Measurements from ENCODE around the gene MACROD2.

DNA sequence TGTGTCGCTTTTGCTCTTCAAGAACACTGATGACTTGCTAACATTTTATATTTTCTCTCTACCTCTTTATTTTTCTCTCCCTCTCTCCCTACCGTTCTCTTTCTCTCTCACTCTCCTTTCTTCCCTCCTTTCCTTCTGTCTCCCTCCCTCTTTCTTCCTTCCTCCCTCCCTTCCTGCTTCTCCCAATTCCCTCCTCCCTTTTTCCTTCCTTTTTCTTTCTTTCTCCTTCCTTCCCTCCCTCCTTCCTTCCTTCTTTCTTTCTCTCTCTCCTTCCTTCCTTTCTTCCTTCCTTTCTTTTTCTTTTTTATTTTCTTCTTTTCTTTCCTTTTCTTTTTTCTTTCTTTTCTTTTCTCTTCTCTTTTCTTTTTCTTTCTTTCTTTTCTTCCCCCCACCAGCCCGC, 1511.8 kb downstream of the MACROD2 start:
- TF ChIP-seq, protein P1, sequence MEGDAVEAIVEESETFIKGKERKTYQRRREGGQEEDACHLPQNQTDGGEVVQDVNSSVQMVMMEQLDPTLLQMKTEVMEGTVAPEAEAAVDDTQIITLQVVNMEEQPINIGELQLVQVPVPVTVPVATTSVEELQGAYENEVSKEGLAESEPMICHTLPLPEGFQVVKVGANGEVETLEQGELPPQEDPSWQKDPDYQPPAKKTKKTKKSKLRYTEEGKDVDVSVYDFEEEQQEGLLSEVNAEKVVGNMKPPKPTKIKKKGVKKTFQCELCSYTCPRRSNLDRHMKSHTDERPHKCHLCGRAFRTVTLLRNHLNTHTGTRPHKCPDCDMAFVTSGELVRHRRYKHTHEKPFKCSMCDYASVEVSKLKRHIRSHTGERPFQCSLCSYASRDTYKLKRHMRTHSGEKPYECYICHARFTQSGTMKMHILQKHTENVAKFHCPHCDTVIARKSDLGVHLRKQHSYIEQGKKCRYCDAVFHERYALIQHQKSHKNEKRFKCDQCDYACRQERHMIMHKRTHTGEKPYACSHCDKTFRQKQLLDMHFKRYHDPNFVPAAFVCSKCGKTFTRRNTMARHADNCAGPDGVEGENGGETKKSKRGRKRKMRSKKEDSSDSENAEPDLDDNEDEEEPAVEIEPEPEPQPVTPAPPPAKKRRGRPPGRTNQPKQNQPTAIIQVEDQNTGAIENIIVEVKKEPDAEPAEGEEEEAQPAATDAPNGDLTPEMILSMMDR (IDR thresholded peaks at IDR 0.05; ENCODE audit: poor library complexity, severe bottlenecking): no peak
- TF ChIP-seq SMC3 (conservative IDR thresholded peaks at IDR 0.05; ENCODE audit: poor library complexity) (no peak), POLR2AphosphoS5 (IDR thresholded peaks at IDR 0.05) (no peak)
